Measurements from ENCODE around the gene GSTM1.
"Not testable (repeated sequence)": the region's sequence is repeated elsewhere in the genome, so short reads cannot be mapped to it uniquely, and the experiment has no call there.

GSTM1 gene

DNA sequence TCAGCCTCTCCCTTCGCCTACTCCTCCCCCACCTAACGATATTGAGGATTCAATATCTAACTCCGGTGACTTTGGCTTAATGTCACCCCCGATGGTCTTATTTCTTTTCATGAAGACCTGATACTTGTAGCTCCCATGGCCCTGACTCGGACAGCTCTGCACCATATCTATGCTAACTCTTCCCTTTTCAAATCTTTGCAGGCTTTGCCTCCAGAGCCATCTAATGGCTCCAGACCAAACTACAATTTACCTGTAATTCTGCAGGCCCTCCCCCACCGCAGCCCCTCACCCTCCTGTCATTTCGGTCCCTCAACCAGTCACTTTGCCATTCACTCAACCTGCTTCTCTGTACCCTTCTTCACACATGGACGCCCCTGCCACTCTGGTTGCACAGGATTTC lies 16.6 kb downstream of the GSTM1 start:
- DNase-seq = no peak

DNA sequence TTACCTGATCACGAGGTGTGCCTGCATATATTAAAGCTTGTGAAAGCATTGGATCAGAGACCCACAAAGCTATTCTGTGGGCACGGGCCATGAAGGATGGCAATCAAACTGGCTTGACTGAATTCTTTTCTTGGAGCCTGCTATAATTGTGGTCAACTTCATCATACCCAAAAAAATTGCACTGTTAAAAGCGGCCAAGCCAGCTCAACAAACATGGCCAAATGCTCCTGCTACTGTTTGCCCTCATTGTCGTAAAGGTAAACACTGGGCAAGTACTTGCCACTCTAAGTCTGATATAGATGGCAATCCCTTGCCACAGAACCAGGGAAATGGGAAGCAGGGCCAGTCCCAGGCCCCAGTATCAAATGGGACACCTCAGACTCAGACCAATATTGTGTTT lies 17.8 kb downstream of the GSTM1 start:
- no peak for DNase-seq

DNA sequence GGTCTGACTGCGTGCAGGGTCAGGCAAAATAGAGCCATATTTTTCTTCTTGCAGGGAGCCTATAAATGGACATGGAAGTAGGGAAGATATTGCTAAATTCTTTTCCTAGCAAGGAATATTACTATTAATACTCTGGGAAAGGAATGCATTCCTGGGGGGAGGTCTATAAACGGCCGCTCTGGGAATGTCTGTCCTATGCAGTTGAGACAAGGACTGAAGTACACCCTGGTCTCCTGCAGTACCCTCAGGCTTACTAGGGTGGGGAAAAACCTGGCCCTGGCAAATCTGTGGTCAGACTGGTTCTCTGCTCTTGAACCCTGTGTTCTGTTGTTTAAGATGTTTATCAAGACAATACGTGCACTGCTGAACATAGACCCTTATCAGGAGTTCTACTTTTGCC lies 21.3 kb downstream of the GSTM1 start:
- not testable (repeated sequence) for DNase-seq

DNA sequence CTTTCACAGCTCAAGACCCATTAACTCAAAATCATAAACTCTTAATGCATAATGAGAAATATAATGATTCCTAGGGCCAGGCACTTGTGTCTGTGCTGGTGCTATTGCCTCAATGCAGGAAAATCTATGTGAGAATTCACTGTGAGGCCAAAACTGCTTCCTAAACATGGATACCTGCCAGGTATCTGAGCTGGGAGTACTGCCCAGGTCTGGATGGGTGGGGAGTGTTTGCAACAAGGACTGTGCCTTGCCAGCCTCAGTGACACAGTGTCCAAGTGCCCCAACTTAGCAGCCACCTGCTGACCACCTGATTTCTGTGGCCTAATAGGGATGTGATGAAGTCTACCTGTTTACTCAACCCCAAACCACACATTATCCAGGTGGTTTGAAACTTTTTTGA lies 22.2 kb downstream of the GSTM1 start:
- not testable (repeated sequence) for DNase-seq

DNA sequence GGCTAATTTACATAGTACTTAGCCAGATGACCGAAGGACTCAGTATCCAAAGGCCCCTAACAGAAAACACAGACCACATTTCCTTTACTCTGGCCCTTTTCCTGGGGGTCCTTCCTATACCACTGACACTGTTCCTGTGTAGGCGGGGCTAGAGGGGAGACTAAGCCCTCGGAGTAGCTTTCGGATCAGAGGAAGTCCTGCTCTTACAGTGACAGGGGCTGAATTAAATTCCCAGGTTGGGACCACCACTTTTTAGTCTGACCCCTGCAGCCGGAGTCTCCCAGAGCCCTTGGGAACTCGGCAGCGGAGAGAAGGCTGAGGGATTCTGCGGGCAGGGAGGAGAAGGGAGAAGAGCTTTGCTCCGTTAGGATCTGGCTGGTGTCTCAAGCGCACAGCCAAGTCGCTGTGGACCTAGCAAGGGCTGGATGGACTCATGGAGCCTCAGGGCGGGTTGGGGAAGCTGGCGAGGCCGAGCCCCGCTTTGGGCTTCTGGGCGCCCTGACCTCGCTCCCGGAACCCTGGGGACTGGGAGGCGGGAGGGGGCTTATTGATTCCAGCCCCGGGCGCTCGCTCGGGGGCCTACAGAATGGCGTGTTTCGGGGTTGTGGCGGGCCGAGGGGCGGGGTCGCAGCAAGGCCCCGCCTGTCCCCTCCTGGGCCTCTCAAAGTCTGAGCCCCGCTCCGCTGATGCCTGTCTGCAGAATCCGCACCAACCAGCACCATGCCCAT lies 24.1 kb downstream of the GSTM1 start, which contains the start of gene GSTM5:
Gene GSTM5, plus strand, starts transcription at position 659 of the 728 bp plus-strand sequence. Its CDS starts 62 bp downstream, at position 721.
- not testable (repeated sequence) for DNase-seq

DNA sequence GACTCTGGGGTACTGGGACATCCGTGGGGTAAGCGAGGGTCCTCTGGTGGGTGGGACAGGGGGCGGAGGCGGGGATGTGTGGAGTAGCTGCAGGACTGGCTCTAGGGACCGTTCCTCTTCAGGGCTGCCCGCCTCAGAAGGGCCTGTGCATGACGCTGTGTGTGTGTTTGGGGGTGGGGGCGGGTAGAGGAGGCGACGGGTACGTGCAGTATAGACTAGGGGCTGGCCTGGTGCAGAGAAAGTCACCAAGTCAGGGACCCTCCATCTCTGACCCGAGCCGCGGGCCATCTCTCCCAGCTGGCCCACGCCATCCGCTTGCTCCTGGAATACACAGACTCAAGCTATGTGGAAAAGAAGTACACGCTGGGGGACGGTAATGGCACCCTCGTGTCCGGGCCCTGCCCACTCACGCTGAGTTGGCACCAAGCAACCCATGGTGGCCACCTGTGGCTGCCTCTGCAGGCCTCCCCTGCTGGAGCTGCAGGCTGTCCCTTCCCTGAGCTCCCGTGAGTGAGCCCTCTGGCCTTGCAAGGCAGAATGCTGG lies 24.8 kb downstream of the GSTM1 start:
- DNase-seq = no peak

DNA sequence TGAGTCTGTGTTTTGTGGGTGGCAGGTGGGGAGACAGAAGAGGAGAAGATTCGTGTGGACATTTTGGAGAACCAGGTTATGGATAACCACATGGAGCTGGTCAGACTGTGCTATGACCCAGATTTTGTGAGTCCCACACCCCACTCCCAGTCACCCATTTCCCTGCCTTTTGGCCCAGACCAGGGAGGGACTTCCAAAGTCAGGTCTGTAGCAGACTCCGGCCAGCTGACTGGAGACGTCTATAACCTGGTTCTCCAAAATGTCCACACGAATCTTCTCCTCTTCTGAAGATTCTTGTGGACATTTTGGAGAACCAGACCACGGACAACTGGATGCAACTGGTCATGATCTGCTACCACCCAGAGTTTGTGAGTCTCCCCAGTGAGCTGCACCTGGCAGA lies 26.0 kb downstream of the GSTM1 start:
- no peak for DNase-seq

DNA sequence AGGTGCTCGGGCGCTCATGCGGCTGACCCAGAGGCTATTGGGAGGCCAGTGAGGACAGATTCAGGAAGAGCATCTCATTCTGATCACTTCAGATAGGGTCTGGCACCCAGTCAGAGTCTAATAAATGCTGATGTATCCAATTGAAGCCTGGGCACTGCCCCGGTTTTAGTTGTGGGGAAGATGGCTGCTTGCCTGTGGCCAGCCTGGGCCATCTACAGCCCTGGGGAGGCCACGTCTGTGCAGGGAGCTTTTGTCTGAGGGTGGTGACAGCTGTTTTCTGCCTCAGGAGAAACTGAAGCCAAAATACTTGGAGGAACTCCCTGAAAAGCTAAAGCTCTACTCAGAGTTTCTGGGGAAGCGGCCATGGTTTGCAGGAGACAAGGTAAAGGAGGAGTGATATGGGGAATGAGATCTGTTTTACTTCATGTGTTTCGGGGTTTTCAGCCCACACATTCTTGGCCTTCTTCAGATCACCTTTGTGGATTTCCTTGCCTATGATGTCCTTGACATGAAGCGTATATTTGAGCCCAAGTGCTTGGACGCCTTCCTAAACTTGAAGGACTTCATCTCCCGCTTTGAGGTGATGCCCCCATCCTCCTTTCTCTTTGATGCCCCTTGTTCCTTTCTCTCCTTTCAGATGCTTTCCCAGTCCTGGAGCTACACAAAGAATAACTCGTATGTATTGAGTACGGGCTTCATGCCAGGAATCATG lies 27.2 kb downstream of the GSTM1 start:
- no peak for DNase-seq

DNA sequence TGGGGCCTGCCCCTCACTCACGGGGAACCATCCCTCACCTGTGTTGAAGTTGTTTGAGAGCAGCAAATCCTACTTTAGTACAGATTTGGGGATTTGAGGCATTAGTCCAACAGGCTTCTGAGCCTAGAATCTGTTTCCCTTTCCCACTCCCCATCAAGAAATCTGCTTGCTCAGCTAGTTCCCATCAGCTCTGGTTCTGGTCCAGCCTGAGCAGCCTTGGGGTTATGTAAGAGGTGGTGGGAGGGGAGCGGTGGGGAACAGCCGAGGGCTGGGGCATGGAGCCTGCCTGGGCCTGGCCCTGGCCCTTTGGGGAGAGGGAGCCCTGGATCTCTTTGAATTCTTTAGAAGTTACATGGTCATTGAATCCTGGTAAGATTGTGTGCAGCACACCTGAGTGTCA lies 28.5 kb downstream of the GSTM1 start:
- no peak for DNase-seq

DNA sequence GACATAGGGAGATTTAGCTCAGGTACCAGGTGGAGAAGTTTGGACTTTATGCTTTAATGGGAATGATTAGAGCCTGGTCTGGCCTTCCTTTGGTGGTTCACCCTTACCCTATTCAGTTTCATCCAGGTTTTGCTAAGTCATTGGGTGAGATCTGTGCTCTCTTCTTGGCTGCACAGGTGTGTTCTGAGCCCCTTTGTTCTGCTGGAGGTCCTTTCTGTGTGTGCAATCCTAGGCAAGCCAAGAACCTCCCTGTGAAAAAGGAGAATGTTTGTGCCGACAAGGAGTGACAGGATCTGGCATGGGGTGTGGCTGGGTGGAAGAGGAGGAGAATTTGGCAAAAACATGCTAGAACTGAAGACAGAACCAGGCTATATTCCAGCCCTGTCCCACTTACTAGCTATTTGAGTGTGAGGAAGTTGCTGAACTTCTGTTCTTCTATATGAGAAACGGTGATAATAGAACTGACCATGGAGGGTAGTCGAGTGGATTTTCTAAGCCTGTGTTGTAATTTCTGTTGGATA lies 29.0 kb downstream of the GSTM1 start:
- DNase-seq = no peak

DNA sequence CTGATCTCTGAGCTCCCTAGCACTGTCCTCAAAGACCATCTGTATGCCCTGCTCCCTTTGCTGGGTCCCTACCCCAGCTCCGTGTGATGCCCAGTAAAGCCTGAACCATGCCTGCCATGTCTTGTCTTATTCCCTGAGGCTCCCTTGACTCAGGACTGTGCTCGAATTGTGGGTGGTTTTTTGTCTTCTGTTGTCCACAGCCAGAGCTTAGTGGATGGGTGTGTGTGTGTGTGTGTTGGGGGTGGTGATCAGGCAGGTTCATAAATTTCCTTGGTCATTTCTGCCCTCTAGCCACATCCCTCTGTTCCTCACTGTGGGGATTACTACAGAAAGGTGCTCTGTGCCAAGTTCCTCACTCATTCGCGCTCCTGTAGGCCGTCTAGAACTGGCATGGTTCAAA lies 30.1 kb downstream of the GSTM1 start:
- no peak for DNase-seq

DNA sequence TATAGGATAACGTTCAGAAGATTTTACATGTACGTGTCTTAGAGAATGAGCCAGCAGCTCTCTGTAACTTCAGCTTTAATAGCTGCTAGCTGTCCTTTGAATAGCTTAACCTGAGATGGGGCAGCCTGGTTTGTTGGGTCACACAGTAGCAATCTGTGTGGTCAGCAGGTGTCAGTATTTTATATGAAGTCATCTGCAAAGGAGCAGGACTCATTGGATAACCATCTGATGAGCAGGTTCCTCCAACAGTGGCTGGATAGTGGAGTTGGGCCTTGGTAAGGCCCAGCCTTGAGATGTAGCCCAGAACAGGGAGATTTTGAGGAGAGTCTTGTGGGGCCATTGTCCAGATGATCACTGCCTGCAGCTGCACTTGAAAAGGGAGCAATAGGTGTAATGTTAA lies 30.9 kb downstream of the GSTM1 start:
- DNase-seq = no peak

DNA sequence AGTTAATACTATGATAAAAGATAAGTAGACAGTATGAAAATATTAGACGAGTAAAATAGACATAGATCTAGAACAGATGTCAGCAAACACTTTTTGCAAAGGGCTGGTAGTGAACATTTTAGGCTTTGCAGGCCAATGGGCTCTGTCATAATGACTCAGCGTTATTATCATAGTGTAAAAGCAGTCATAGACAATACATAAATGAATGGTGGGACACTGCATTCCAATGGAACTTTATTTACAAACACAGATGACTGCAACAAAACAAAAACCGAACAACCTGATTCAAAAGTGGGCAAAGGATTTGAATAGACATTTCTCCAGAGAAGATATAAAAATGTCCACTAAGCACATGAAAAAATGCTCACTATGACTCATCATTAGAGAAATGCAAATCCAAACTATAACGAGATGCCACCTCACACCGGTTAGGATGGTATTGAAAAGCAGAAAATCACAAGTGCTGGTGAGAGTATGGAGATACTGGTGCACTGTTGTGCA lies 31.8 kb downstream of the GSTM1 start:
- no peak for DNase-seq

DNA sequence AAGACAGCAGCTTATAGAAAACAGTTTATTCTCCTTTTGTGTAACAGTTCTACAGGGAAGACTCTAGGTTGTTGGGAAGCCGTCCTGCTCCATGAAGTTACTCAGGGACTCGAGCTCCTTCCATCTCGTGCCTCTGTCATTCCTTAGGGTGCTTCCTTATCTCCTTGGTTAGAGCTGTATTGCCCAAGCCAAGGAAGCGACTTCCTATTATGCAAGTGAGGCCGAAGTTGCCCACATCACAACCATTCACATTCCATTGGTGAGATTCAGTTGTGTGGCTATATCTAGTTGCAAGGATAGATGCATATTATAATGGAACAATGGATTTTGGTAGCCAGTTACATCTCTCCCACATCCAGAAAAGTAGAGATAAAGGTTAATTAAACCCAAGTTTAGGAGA lies 33.4 kb downstream of the GSTM1 start:
- DNase-seq = no peak

DNA sequence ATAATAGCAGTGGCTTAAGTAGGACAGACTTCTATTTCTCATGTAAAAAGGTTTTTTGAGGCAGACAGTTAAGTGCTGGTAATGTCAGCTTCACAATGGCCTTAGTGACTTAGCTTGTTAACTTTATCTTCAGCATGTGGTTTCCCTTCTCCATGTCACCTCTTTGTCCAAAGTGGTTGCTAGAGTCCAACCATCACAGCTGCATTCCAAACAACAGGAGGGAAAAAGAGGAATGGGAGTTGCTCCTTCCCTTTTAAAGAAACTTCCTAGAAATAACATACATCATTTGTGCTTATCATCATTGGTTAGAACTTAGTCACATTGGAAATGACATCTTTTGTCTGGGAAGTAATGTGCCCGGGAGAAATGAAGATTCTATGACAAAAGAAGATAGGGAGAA lies 34.4 kb downstream of the GSTM1 start:
- no peak for DNase-seq

DNA sequence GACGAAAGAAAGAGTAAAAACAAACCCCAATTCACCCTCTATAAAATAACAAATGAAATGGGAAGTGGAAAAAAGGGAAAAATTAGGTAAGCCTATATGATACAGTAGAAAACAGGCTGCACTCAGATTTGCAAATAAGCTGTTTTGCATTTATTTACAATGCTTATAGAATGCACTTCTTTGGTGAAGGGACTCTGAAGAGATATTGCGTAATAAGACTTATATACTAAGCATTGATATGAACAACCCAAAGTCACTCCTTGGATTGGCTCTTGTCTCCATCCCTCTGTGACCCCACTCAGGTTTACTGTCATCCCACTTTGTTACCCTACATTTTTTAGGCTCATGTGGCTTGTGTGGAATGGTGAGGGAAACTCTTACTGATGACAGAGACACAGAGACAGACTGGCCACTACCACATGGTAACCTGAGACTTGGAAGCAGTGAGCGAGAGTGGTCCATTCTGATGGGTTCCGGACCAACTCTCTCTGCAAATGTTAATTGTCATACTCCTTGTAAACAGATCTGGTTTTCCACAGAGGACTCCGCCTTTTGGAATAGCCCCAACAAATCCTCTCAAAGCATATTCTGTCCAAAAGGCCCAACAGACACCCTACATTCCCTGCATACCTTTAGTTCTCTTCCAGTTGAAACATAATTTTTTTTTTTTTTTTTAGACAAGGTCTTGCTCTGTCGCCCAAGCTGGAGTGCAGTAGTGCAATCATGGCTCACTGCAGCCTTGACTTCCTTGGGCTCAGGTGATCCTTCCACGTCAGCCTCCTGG lies 35.5 kb downstream of the GSTM1 start:
- DNase-seq = no peak

DNA sequence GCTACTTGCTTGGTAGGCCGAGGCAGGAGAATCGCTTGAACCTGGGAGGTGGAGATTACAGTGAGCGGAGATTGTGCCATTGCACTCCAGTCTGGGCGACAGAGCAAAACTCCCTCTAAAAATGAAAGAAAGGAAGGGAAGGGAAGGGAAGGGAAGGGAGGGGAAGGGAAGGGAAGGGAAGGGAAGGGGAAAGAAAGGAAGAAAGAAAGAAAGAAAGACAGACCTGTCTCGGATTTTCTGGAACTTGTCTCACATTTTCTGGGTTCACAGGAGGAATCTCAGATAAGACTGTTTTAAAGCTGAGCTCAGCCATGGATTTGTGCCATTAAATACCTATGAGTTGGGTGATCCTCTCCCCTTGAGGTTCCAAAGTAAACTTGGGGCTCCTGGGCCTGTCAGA lies 37.3 kb downstream of the GSTM1 start:
- no peak for DNase-seq

DNA sequence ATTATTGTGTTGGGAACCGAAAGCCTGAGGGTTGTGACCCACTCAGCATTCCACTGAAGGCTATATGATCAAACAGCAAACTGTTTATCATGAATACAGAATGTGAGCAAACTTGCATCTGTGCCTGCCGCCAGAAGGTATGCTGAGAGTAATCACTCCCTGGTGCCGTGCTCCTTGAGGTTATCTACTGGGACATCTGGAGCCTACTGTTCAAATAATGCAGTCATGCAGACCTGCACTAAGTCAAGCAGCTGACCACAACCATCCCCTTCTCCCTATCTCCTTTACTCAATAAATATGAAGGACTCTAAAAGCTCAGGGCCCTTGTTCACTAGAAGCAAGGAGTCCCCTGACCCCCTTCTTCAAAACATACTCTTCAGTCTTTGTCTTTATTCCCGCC lies 37.9 kb downstream of the GSTM1 start:
- no peak for DNase-seq

DNA sequence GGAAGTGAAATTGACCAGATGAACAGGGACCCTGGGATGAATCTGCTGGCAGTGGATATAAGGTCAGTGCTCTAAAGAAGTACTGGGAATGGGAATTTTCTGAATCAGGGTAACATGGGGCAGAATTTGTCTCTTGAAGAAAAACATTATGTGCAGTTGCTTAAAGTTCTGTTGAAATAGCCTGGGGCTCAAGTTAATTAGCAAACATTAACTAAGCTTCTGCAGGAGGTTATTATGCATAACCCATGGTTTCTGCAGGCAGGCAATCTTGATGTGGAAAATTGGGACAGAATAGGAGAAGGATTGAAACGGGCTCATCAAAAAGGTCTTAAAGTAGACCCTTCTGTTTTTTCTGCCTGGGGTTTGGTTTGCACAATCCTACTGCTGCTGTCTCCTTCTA lies 38.4 kb downstream of the GSTM1 start:
- DNase-seq = no peak

DNA sequence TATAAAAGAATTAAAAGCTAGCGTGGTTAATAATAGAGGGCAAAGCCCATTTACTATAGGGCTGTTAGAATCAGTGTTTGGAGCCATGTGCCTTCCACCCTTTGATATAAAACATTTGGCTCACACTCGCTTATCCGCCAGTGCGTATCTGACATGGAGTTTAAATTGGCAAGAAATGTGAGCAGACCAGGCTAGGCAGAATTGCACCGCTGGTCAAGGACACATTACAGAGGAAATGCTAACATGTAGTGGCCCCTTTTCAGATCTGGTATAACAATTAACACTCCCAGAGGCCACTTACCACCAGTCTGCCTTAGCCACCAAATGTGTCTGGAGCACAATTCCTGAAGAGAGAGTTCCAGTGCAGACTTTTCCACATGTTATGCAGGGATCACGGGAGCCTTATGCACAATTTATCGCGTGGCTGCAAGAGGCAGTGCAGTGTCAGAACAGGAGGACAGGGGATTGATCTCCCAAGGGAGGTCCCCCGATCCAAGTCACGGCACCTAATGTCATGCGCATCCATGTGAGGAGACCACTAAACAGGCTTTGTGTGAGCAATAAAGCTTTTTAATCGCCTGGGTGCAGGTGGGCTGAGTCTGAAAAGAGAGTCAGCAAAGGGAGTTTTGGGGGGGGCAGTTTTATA lies 39.2 kb downstream of the GSTM1 start:
- no peak for DNase-seq

DNA sequence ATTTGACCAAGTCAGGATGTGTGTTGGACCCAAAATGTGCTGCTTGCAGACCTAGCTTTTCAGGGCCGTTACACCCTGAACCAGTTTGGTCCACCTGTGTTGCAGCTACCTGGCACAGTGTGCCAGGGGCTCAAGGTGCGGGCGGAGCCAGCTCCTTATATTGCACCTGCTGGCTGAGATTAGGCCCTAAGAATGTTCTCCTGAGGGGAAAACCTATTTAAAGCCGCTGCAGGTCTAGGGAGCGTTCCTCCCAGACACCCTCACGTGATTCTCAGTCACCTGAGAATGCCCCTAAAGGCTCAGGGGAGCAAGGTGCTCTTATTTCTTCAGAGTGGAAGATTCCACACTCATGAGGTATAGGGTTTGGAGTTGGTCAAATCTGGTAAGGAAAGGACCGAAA lies 41.3 kb downstream of the GSTM1 start:
- DNase-seq = no peak

DNA sequence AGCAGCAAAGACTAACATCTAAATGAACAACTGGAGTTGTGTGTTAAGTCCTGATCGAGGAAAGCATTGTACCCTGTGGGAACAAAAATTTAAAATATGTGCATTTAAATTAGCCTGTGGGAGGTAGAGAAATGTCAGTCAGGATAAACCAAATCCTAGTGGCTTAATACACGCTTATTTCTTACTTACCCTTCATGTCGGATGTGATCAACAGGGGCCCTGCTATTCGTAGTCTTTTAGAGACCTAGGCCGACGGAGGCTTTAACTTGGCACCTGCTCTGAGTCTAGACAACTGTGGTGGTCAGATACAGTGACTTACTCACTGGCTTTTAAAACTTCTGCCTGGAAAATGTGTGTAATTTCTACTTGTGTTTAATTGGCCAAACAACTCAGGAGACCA lies 43.0 kb downstream of the GSTM1 start:
- no peak for DNase-seq
